Fibroblast of lung (primary cell): ENCODE measurements around the gene UNC5A. TPM values are rescaled to one million over a fixed set of nuclear protein-coding genes. Genes with fewer than 3 reads are reported as not detected.

Source experiments
- DNase-seq, 2 donors: peaks; one replicate each; pipeline versions ENCODE4 v3.0.0 to v3.0.0-alpha.2; 2010; ENCODE audit warnings: low read depth in 2 of 2
- H2AFZ ChIP-seq: 2 replicates; pipeline ENCODE4 v1.5.1; 2012; ENCODE audit warnings: low read length, control low read depth, inconsistent platforms
- H3K27ac ChIP-seq: 2 replicates; pipeline ENCODE4 v1.5.1; 2011; ENCODE audit warnings: low read length, control low read depth; ENCODE audit not compliant: insufficient read depth
- H3K27me3 ChIP-seq: 2 replicates; pipeline ENCODE4 v1.5.1; 2011; ENCODE audit warnings: mild to moderate bottlenecking, low read length; ENCODE audit not compliant: control insufficient read depth, insufficient read depth
- H3K36me3 ChIP-seq: 2 replicates; pipeline ENCODE4 v1.5.1; 2011; ENCODE audit warnings: low read length; ENCODE audit not compliant: control insufficient read depth, insufficient read depth
- H3K4me1 ChIP-seq: 2 replicates; pipeline ENCODE4 v1.5.1; 2011; ENCODE audit warnings: low read length; ENCODE audit not compliant: control insufficient read depth, insufficient read depth; ENCODE audit errors: extremely low read depth
- H3K4me2 ChIP-seq: 2 replicates; pipeline ENCODE4 v1.5.1; 2011; ENCODE audit warnings: low read length, control low read depth; ENCODE audit not compliant: insufficient read depth; ENCODE audit errors: extremely low read depth
- H3K4me3 ChIP-seq, 4 experiments: fragments of 200-600 bp in 1 of 4; sonication (generic) in 1 of 4; replicated peaks in 1 of 4; 2 replicates each; pipeline ENCODE4 v1.5.1; 2011 to 2016; ENCODE audit warnings: low read length in 4 of 4, low read depth in 3 of 4, mild to moderate bottlenecking in 3 of 4, control low read depth in 2 of 4, inconsistent platforms in 1 of 4, mixed read lengths in 1 of 4; ENCODE audit not compliant: insufficient read depth in 1 of 4; ENCODE audit errors: control extremely low read depth in 1 of 4
- H3K79me2 ChIP-seq: 2 replicates; pipeline ENCODE4 v1.5.1; 2012; ENCODE audit warnings: mild to moderate bottlenecking, low read length, inconsistent platforms; ENCODE audit not compliant: control insufficient read depth, insufficient read depth
- H3K9ac ChIP-seq: 2 replicates; pipeline ENCODE4 v1.5.1; 2011; ENCODE audit warnings: mild to moderate bottlenecking, low read length, control low read depth; ENCODE audit not compliant: insufficient read depth
- H3K9me3 ChIP-seq: 2 replicates; pipeline ENCODE4 v1.5.1; 2012; ENCODE audit warnings: low read depth, low read length; ENCODE audit not compliant: control insufficient read depth, insufficient read depth
- H4K20me1 ChIP-seq: 2 replicates; pipeline ENCODE4 v1.5.1; 2011; ENCODE audit warnings: low read length; ENCODE audit not compliant: control insufficient read depth, insufficient read depth; ENCODE audit errors: extremely low read depth
- EZH2 ChIP-seq: IDR thresholded peaks from 2 replicates; pipeline ENCODE4 v1.5.1; 2012; ENCODE audit warnings: low read length, control low read depth, mild to moderate bottlenecking; ENCODE audit errors: missing control alignments
- polyA plus RNA-seq, 2 donors: library from polyadenylated mRNA; depleted of rRNA in 1 of 2; stranded (reverse) in 1 of 2; unstranded in 1 of 2; fragments of >200 nt; gene quantifications; 2 replicates each; pipeline ENCODE4 v1.2.1, GENCODE V29; 2011 to 2012; ENCODE audit warnings: missing spikeins in 1 of 2
- total RNA-seq: library from RNA; depleted of rRNA; stranded (reverse); fragments of >200 nt; gene quantifications from 2 replicates; pipeline ENCODE4 v1.2.1, GENCODE V29; 2014
- TF ChIP-seq, protein P1 (sequence below), 2 donors: IDR thresholded peaks in 1 of 2; conservative IDR thresholded peaks in 1 of 2; 1 replicate in 1 of 2; 2 replicates in 1 of 2; pipeline ENCODE4 v1.5.1; 2011 to 2012; ENCODE audit warnings: low read length in 2 of 2, control low read depth in 1 of 2, inconsistent platforms in 1 of 2, low read depth in 1 of 2, mild to moderate bottlenecking in 1 of 2

UNC5A gene
- total and polyA plus RNA-seq, 2 donors (not counting 1 experiment from before 2014, with no cell fraction given) = not detected

DNA sequence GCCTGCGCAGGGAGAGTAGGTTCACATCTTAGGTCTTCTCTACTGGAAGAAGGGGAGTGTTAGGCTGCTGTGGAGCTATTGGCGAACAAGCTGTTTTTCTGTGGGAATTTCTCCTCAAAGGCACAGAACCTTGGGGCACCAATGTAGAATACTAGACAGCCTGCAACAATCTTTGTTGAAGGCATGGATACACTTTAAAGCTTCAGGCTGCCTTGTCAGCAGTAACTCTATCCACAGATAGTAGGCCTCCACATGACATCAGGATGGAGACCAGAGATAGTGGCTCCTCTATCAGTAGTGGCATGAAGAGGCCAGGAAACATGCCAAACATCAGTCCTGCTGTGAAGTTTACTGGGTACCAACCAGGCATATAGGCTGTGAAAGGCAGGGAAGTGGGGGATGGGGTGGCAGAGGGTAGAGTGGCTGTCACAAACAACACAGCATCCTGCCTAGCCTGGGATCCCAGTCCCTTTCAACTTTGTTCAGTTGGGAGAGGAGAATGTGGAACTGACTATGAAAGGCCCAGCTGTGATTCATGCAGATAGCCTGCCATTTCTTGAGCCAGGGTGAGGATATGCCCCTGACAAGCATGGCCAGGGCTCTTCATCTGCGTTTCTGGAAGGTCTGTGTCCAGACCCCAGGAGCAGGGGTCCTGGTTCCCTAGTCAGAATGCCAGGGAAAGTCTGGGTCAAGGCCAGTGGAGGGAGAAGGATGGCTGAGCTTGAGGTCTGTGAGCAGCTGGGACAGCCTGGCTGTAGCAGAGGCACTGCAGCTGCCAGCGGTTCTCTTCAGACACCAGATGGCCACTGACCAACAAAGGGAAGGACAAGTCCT lies 89.8 kb downstream of the UNC5A start:
- no peaks in the 10 kb centered on the region for H4K20me1 ChIP-seq
- peaks cover 7% of the 10 kb centered on the region for H3K36me3 ChIP-seq
- no peaks in the 10 kb centered on the region for H3K4me1 ChIP-seq
- H3K27me3 ChIP-seq = no peaks in the 10 kb centered on the region
- H3K79me2 ChIP-seq = no peaks in the 10 kb centered on the region
- DNase-seq = peak in 1 of 2 donors; percentile 7
- no peak overlapping the region for H2AFZ ChIP-seq
- H3K4me3 ChIP-seq = no peak overlapping the region
- no peaks in the 10 kb centered on the region for H3K9me3 ChIP-seq
- no peak overlapping the region for H3K4me2 ChIP-seq
- no peak overlapping the region for H3K27ac ChIP-seq
- no peak overlapping the region for H3K9ac ChIP-seq
- TF ChIP-seq, protein P1, sequence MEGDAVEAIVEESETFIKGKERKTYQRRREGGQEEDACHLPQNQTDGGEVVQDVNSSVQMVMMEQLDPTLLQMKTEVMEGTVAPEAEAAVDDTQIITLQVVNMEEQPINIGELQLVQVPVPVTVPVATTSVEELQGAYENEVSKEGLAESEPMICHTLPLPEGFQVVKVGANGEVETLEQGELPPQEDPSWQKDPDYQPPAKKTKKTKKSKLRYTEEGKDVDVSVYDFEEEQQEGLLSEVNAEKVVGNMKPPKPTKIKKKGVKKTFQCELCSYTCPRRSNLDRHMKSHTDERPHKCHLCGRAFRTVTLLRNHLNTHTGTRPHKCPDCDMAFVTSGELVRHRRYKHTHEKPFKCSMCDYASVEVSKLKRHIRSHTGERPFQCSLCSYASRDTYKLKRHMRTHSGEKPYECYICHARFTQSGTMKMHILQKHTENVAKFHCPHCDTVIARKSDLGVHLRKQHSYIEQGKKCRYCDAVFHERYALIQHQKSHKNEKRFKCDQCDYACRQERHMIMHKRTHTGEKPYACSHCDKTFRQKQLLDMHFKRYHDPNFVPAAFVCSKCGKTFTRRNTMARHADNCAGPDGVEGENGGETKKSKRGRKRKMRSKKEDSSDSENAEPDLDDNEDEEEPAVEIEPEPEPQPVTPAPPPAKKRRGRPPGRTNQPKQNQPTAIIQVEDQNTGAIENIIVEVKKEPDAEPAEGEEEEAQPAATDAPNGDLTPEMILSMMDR (conservative IDR thresholded peaks at IDR 0.05 in 1 of 2, IDR thresholded peaks at IDR 0.05 in 1 of 2; ENCODE audit: low read depth in 1 of 2, low read length in 2 of 2) = no peak
- no peak for TF ChIP-seq EZH2

DNA sequence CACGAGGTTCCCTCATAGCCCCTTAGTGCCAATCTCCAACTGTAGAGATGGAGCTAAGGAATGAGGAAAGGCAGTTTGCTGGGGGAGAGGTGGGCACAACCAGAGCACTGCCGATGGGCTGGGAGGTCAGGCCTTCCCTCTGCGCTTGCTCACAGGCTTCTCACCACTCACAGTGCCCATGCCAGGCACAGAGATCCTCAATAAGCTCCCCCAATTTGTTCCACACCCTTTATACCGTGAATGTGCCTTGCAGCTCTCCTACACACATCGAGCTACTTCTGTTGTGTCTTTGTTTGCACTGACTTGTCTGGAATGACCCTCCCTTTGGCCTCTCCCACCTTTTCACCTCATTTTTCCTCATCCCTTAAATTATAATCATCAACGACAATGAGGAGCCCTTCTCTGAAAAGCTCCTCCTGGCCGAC lies 90.4 kb downstream of the UNC5A start:
- peaks cover 7% of the 10 kb centered on the region for H3K36me3 ChIP-seq
- H3K4me3 ChIP-seq = no peak overlapping the region
- no peak for DNase-seq
- no peaks in the 10 kb centered on the region for H3K4me1 ChIP-seq
- no peaks in the 10 kb centered on the region for H3K27me3 ChIP-seq
- no peaks in the 10 kb centered on the region for H4K20me1 ChIP-seq
- no peak overlapping the region for H3K9ac ChIP-seq
- no peak overlapping the region for H3K4me2 ChIP-seq
- no peaks in the 10 kb centered on the region for H3K9me3 ChIP-seq
- TF ChIP-seq, protein P1 (conservative IDR thresholded peaks at IDR 0.05 in 1 of 2, IDR thresholded peaks at IDR 0.05 in 1 of 2; ENCODE audit: low read depth in 1 of 2, low read length in 2 of 2) = no peak
- TF ChIP-seq EZH2 = no peak
- no peaks in the 10 kb centered on the region for H3K79me2 ChIP-seq
- no peak overlapping the region for H3K27ac ChIP-seq
- H2AFZ ChIP-seq = no peak overlapping the region

DNA sequence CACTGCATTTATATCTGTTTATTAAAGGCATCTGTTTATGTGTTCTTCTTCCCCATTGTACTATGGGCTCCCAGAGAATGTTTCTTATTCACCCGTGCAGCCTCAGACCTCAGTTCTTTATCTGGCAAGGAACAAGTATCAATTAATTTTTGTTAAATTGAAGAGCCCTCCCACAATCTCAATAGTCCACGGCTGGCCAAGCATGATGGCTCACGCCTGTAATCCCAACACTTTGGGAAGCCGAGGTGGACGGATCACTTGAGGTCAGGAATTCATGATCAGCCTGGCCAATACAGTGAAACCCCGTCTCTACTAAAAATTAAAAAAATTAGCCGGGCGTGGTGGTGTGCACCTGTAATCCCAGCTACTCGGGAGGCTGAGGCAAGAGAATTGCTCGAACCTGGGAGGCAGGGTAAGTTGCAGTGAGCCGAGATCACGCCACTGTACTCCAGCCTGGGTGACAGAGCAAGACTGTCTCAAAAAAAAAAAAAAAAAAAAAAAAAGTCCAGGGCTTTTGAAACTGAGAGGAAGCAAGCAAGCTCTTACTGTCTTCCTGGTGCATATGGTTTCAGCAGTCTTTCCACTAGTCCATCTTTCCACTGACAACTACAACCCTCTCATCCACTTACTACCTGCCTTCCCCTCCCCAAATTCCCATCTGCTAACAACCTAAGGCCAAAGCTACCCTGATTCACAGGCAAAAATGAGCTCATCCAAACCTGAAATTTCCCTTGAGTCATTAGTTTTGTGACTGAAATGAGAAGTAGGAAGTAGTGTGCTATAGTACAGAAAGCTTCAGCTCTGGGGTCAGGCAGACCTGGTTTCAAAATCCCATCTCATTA lies 91.1 kb downstream of the UNC5A start:
- no peak overlapping the region for H3K27ac ChIP-seq

More for the DNA sequence above, 91.1 kb downstream of the UNC5A start:
- Histone ChIP-seq H3K9me3 (no peaks in the 10 kb centered on the region), H3K4me2 (no peak overlapping the region), H3K36me3 (peaks cover 12% of the 10 kb centered on the region), H3K4me1 (no peaks in the 10 kb centered on the region), H3K79me2 (no peaks in the 10 kb centered on the region), H3K27me3 (no peaks in the 10 kb centered on the region), H3K9ac (no peak overlapping the region), H3K4me3 (no peak overlapping the region), H4K20me1 (no peaks in the 10 kb centered on the region), H2AFZ (no peak overlapping the region)
- DNase-seq = no peak
- no peak for TF ChIP-seq EZH2
- TF ChIP-seq, protein P1 (conservative IDR thresholded peaks at IDR 0.05 in 1 of 2, IDR thresholded peaks at IDR 0.05 in 1 of 2; ENCODE audit: low read depth in 1 of 2, low read length in 2 of 2) = no peak
